WI38 (cell line): ENCODE data around the gene TCF7.

Experiments used
- H3K4me3 ChIP-seq: 2 replicates; pipeline ENCODE4 v1.5.1; 2011; ENCODE audit warnings: low read depth, mild to moderate bottlenecking, control low read depth, low read length
- TF ChIP-seq, protein P1 (sequence below): IDR thresholded peaks from 2 replicates; pipeline ENCODE4 v1.5.1; 2012; ENCODE audit warnings: low read depth, mild to moderate bottlenecking, control low read depth, low read length

Gene TCF7

DNA sequence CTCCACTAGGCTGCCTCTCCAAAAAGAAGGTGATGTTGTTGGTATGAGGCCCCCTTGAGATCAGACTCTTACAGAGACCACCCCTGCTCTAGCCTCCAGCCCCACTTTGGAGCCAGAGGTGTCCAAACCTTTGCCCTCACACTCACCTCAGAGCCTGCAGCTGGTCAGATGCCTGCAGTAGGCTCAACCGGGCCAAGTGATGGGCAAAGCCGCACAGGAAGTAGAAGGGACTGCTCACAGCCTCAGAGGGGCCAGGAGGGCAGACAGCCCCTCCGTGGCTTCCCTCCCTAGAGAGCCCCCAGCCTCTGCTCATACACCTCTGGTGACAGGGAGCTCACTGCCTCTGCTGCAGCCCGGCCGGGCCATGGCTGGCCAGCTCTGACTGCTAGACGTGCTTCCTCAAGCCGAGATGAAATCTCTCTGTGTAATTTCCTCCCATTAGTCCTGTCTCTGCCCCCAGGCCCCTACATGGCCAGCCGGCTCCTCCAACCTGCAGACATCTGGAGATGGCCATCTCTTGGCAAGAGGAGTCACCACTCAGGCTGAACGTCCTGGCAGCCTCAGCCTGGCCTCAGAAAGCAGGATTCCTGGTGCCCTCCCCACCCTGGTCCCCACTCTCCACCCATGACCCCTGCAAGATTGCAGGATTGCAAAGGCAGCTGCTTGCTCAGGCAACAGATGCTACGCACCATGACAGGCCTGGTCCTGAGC, 7.3 kb upstream of the TCF7 start:
- TF ChIP-seq, protein P1, sequence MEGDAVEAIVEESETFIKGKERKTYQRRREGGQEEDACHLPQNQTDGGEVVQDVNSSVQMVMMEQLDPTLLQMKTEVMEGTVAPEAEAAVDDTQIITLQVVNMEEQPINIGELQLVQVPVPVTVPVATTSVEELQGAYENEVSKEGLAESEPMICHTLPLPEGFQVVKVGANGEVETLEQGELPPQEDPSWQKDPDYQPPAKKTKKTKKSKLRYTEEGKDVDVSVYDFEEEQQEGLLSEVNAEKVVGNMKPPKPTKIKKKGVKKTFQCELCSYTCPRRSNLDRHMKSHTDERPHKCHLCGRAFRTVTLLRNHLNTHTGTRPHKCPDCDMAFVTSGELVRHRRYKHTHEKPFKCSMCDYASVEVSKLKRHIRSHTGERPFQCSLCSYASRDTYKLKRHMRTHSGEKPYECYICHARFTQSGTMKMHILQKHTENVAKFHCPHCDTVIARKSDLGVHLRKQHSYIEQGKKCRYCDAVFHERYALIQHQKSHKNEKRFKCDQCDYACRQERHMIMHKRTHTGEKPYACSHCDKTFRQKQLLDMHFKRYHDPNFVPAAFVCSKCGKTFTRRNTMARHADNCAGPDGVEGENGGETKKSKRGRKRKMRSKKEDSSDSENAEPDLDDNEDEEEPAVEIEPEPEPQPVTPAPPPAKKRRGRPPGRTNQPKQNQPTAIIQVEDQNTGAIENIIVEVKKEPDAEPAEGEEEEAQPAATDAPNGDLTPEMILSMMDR: no peak
- H3K4me3 ChIP-seq: no peak overlapping the region

DNA sequence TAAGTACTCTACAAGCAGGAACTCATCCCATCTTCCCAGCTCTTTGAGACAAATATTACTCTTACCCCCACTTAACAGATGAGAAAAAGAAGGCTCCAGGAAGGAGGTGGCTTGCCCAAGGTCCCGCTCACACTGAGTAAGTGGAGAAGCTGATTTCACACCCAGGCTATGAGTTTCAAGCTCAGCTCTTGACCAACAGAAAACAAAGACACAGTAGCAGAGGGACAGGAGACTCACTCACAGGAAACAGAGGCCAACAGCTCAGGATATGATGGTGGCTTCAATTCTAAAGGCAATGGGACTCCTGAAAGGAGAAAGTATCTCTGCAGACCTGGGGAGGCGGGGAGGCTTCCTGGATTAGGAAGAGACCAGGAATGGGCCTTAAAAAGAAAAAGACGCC, 6.7 kb upstream of the TCF7 start:
- no peak overlapping the region for H3K4me3 ChIP-seq
- TF ChIP-seq, protein P1: no peak

DNA sequence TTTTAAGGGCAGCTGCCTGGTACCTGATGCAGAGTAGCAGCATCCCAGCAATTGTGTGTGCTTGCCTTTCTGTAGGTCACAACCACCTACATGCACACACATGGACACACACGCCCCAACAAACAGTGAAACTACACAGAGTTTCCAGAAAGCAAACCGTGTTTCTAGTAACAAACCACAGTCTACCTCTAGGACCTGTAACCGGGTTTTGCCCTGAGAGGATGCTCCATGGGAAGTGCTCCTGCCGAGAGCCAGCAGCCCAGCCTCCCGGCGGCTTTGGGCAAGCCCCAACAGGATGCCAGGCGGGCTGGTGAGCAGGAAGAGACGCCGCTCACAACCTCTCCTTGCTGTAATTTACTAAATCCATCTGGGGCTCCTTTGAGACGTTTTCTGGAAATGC, 4.1 kb upstream of the TCF7 start:
- H3K4me3 ChIP-seq: no peak overlapping the region
- TF ChIP-seq, protein P1: no peak

DNA sequence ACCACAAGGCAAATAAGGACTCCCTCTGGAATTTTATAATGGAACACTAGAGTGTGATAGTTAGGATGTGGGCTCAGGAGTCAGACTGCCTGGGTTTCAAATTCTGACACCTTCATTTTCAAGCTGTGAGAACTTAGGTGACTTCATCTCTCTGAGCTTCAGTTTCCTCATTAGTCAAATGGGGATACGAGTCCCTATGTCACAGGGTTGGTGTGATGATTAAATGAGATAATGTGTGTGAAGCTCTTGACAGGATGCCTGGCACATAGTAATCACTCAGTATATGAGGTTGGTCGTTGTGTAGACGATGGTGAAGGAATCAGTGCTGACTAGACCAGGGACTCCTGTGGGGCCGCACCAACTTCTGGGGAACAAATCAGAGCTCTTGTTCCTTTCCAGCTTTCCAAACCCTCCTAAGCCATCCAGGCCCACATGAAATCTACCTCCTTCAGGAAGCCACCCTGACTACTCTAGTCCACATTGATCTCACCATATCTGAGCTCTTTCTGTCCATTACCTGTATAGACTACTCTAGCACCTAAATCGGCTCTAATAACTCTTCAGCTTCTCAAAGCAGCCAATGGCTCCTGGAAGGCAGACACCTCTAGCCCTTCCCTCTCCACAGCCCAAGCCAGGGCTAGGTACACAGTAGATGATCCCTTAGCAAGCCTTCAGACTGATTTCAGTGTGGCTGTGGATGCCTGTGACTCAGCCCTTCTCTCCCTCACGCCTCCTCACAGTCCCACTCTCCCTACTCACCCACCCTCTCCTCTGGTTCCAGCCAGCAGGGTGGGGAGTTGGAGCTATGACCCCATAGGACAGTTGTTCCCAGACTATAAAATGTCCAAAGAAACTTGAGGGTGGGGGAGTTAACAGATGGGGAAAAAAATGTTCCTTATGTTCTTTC, 2.5 kb upstream of the TCF7 start:
- no peak overlapping the region for H3K4me3 ChIP-seq
- TF ChIP-seq, protein P1: no peak

DNA sequence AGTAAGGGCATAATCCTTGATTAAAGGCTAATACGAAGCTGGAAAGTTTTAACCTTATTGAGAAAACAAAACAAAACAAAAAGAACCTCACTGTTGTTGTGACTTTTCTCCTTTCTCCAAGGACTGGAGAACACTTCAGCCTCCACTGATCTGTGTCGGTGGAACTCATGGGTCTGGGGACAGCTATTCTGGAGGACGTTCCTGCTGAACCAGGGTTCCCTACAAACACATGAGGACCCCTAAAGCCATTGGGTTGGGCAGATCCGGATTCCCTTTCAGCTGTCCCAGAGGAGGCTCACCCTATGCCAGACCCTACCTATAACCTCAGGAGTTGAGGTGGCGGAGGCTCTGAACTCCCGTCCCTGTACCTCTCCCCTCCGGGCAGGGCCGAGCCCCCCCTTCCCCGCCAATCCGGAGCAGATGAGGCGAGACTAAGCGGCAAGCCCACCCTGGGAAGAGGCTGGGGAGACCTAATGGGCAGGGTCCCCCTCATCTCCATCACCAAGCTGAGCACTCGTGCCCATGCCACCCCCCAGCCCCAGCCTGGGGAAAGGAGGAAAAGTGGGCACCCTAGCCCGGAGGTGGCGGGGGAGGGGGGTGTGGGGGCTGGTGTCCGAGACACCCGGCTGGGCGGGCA, 1.6 kb upstream of the TCF7 start:
- TF ChIP-seq, protein P1: no peak
- H3K4me3 ChIP-seq: no peak overlapping the region

DNA sequence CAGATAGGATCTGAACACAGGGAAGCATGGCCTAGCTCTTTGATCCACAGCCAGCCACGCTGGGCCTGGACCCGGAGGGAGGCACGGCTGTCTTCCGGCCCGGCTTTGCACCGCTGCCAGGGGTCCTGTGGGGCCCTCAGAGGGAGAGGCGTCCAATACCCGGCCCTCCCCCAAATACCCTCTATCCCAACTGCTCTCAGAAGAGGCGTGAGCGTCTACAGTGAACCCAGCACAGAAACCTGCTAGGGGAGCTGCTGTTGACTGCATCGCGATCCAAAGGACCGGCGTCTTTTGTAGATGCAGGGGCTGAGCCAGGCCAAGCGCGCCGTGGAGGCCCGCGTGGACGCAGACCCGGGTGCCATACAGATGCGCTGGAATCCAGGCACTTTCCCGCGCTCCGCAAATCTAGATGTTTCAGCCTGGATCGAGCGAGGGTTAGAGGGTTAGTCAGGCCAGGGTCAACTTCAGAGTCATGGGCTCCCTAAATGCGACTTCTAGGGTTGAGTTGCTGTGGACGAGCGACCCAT, 1.1 kb upstream of the TCF7 start:
- TF ChIP-seq, protein P1: no peak
- H3K4me3 ChIP-seq: no peak overlapping the region
